Cardiac fibroblast (primary cell): Measurements from ENCODE around the gene SCYGR4.
A peak's percentile ranks its signal among the peaks of the same experiment; 100 is the strongest.

ENCODE experiments used
- DNase-seq, 2 donors: peaks; one replicate each; pipeline versions ENCODE4 v3.0.0 to v3.0.0-alpha.2; 2010; ENCODE audit warnings: low read depth in 2 of 2
- H3K4me3 ChIP-seq, 2 donors: replicated peaks in 1 of 2; 1 replicate in 1 of 2; 2 replicates in 1 of 2; pipeline ENCODE4 v1.5.1; 2011; ENCODE audit warnings: low read depth in 2 of 2, low read length in 2 of 2, mild to moderate bottlenecking in 2 of 2, moderate library complexity in 1 of 2
- CTCF ChIP-seq: IDR thresholded peaks from one replicate; pipeline ENCODE4 v1.5.1; 2011; ENCODE audit warnings: low read depth, mild to moderate bottlenecking, low read length, inconsistent platforms

SCYGR4 gene

GRCh38 chr2:227613272-227613660 lies 4.0 kb upstream of the SCYGR4 start:
- no peak for TF ChIP-seq CTCF
- DNase-seq, result no peak
- H3K4me3 ChIP-seq, result no peak overlapping the region

GRCh38 chr2:227614246-227614645 lies 3.1 kb upstream of the SCYGR4 start:
- no peak for TF ChIP-seq CTCF
- H3K4me3 ChIP-seq, result no peak overlapping the region
- DNase-seq, result no peak

DNA sequence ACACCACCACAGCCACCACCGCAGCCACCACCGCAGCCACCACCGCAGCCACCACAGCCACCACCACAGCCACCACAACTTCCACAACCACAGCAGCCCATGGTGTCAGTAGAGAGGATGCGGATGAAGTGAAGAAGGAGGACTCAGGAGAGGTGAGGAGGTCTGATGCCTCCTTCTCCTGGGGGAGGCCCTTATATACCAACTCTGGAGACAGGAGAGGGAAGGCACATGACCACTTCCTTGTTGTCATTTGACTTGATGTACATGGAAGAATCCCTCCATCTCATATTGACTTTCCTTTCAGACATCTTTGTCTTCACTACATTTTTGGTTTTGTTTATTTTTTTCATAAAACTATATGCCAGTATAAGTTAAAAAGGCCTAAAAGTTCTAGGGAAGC lies 2.6 kb upstream of the SCYGR4 start, which contains the start of gene SCYGR3:
Gene SCYGR3 (minus strand): TSS at position 101 of the 400 bp plus-strand sequence. CDS start 0 bp downstream, at position 101.
- no peak for TF ChIP-seq CTCF
- DNase-seq, result no peak
- H3K4me3 ChIP-seq, result no peak within 1 kb of the TSS

DNA sequence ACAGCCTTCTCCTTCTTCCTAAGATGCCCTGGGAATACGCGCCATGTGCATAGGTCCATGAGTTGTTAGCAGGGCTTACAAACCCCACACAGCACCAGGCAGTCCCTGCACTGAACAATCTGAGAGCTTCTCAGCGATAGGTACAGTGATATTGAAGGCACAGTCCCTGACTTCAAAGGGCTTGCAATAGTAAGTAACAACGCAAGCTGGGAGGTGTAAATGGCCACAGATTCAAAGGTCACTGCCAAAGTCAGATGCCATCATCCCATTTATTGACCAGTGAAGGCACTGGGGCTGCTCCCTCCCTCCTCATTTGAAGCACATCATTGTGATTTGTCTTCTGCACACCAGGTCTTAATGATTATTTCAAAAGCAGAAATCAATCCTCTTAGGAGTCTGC lies 2.1 kb upstream of the SCYGR4 start:
- H3K4me3 ChIP-seq, result no peak overlapping the region
- no peak for DNase-seq
- TF ChIP-seq CTCF, result no peak

DNA sequence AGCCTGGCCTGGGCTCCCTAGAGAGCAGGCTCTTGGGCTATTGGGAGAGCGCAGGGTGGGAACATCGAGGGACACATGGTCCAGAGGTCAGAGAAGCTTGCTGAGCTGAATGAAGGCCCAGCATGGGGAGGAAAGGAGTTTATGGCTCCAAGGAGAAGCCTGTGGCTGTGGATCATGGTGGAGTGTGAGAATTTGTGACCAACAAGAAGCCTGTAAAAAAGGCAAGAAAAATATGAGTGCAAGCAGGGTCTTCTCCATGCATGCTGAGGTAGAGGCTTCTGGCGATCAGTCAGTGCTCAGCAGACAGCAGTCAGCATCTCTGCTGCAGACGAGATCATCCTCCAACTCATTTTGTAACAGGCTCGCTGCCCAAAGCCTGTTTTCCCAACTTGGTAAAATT lies 1.4 kb upstream of the SCYGR4 start:
- no peak for TF ChIP-seq CTCF
- no peak for DNase-seq
- H3K4me3 ChIP-seq, result no peak overlapping the region

GRCh38 chr2:227616631-227617030 lies 667 bp upstream of the SCYGR4 start:
- DNase-seq, result peak in 1 of 2 donors; percentile 32

More at GRCh38 chr2:227616631-227617030, 667 bp upstream of the SCYGR4 start:
- no peak overlapping the region for H3K4me3 ChIP-seq
- no peak for TF ChIP-seq CTCF
